ENCODE results near the gene MACROH2A2. TPM values are rescaled to one million over a fixed set of nuclear protein-coding genes. Genes with fewer than 3 reads are reported as not detected.

MACROH2A2 gene
- total and polyA plus RNA-seq, 8 donors, result 6.7 to 19.3 (median 9.8) TPM

- DNase-seq, result no peak
- Histone ChIP-seq H3K4me3 (no peak overlapping the region), H3K27ac (no peak overlapping the region), H3K27me3 (no peaks in the 10 kb centered on the region), H3K36me3 (no peaks in the 10 kb centered on the region), H3K9me3 (no peaks in the 10 kb centered on the region), H3K4me1 (no peaks in the 10 kb centered on the region)
- 84 to 90% (median 88%) methylated on average over 3 of the region's 3 CpGs for WGBS, 5 donors
- TF ChIP-seq POLR2AphosphoS5 (IDR thresholded peaks at IDR 0.05) (no peak), EP300 (IDR thresholded peaks at IDR 0.05) (no peak), CTCF (IDR thresholded peaks at IDR 0.05) (no peak), POLR2A (IDR thresholded peaks at IDR 0.05) (no peak)
- intact Hi-C loops (cut with DNase I; ENCODE audit: low total_unique reads), result no loop called here
Observed at GRCh38 chr10:70066190-70066589, 13.5 kb downstream of the MACROH2A2 start.

- WGBS, 5 donors, result 88 to 99% (median 94%) methylated on average over 2 of the region's 2 CpGs
- Histone ChIP-seq H3K9me3 (no peaks in the 10 kb centered on the region), H3K4me3 (no peak overlapping the region), H3K4me1 (no peaks in the 10 kb centered on the region), H3K27ac (no peak overlapping the region), H3K27me3 (no peaks in the 10 kb centered on the region), H3K36me3 (no peaks in the 10 kb centered on the region)
- DNase-seq, result no peak
- TF ChIP-seq POLR2A (IDR thresholded peaks at IDR 0.05) (no peak), POLR2AphosphoS5 (IDR thresholded peaks at IDR 0.05) (no peak), EP300 (IDR thresholded peaks at IDR 0.05) (no peak), CTCF (IDR thresholded peaks at IDR 0.05) (no peak)
- intact Hi-C loops (cut with DNase I; ENCODE audit: low total_unique reads), result no loop called here
Observed at GRCh38 chr10:70067586-70067985, 14.9 kb downstream of the MACROH2A2 start.

GRCh38 chr10:70068925-70069324 lies 16.3 kb downstream of the MACROH2A2 start:
- Histone ChIP-seq H3K4me1 (no peaks in the 10 kb centered on the region), H3K36me3 (no peaks in the 10 kb centered on the region), H3K4me3 (no peak overlapping the region), H3K27ac (no peak overlapping the region), H3K9me3 (no peaks in the 10 kb centered on the region), H3K27me3 (no peaks in the 10 kb centered on the region)
- intact Hi-C loops (cut with DNase I; ENCODE audit: low total_unique reads), result no loop called here
- WGBS, 5 donors, result 93 to 96% (median 95%) methylated on average over 10 of the region's 10 CpGs
- TF ChIP-seq POLR2AphosphoS5 (IDR thresholded peaks at IDR 0.05) (no peak), EP300 (IDR thresholded peaks at IDR 0.05) (no peak), POLR2A (IDR thresholded peaks at IDR 0.05) (no peak), CTCF (IDR thresholded peaks at IDR 0.05) (no peak)
- no peak for DNase-seq

GRCh38 chr10:70069346-70069745 lies 16.7 kb downstream of the MACROH2A2 start:
- no peaks in the 10 kb centered on the region for H3K9me3 ChIP-seq
- no peak overlapping the region for H3K4me3 ChIP-seq
- intact Hi-C loops (cut with DNase I; ENCODE audit: low total_unique reads), result no loop called here
- 85 to 87% (median 87%) methylated on average over 5 of the region's 5 CpGs for WGBS, 5 donors
- H3K27me3 ChIP-seq, result no peaks in the 10 kb centered on the region
- DNase-seq, result no peak
- no peak overlapping the region for H3K27ac ChIP-seq
- no peaks in the 10 kb centered on the region for H3K36me3 ChIP-seq
- H3K4me1 ChIP-seq, result no peaks in the 10 kb centered on the region
- TF ChIP-seq EP300 (IDR thresholded peaks at IDR 0.05) (no peak), POLR2A (IDR thresholded peaks at IDR 0.05) (no peak), POLR2AphosphoS5 (IDR thresholded peaks at IDR 0.05) (no peak), CTCF (IDR thresholded peaks at IDR 0.05) (no peak)
